ENCODE results near the gene GSE1. TPM values are rescaled to one million over a fixed set of nuclear protein-coding genes. Genes with fewer than 3 reads are reported as not detected.
A peak's percentile ranks its signal among the peaks of the same experiment; 100 is the strongest.

GSE1 gene
- total and polyA plus RNA-seq, 2 donors from 2014 or later, result 9.5 to 92.8 TPM

DNA sequence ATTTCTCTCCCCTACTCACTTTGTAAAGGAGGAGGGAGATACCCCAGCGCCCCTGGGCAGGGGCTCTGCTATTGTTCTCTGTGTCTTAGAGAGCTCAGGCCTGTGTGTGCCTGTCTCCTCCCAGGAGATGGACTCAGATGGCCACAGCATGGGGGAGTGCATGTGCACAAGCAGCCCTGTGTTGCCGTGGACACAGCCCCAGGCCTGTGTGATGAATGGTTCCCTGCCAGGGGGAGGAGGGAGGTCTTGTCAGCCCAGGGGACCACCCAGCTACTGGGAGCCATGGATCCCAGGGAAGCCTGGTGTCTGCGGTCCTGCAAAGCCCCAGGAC lies 49.3 kb downstream of the GSE1 start:
- FAIRE-seq (no peak), DNase-seq (peak; percentile 30 to 90 (median 89))
- H3K4me1 ChIP-seq (ENCODE audit: control insufficient read depth in 2 of 3, insufficient read depth in 2 of 3, low read depth in 1 of 3, low read length in 3 of 3), result peaks cover 0 to 9% (median 0%) of the 10 kb centered on the region in 3 donors
- intact Hi-C loops (cut with DNase I), result no loop called here
- H3K9ac ChIP-seq (ENCODE audit: low read length in 3 of 3), result no peak overlapping the region
- H3K27me3 ChIP-seq (ENCODE audit: control insufficient read depth, insufficient read depth, low read length), result no peaks in the 10 kb centered on the region
- peaks cover 2 to 73% (median 46%) of the 10 kb centered on the region in 3 donors for H3K36me3 ChIP-seq (ENCODE audit: control insufficient read depth in 2 of 3, insufficient read depth in 3 of 3, low read length in 3 of 3)
- TF ChIP-seq, protein P1, sequence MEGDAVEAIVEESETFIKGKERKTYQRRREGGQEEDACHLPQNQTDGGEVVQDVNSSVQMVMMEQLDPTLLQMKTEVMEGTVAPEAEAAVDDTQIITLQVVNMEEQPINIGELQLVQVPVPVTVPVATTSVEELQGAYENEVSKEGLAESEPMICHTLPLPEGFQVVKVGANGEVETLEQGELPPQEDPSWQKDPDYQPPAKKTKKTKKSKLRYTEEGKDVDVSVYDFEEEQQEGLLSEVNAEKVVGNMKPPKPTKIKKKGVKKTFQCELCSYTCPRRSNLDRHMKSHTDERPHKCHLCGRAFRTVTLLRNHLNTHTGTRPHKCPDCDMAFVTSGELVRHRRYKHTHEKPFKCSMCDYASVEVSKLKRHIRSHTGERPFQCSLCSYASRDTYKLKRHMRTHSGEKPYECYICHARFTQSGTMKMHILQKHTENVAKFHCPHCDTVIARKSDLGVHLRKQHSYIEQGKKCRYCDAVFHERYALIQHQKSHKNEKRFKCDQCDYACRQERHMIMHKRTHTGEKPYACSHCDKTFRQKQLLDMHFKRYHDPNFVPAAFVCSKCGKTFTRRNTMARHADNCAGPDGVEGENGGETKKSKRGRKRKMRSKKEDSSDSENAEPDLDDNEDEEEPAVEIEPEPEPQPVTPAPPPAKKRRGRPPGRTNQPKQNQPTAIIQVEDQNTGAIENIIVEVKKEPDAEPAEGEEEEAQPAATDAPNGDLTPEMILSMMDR (IDR thresholded peaks at IDR 0.05; ENCODE audit: borderline replicate concordance, extremely low read depth, insufficient read depth), result no peak
- H3K4me3 ChIP-seq (ENCODE audit: low read length in 3 of 3), result no peak overlapping the region
- no peak overlapping the region for H3K27ac ChIP-seq (ENCODE audit: low read depth in 2 of 2, low read length in 2 of 2)
- H3K9me3 ChIP-seq (ENCODE audit: control insufficient read depth in 2 of 3, insufficient read depth in 1 of 3, low read length in 3 of 3), result no peaks in the 10 kb centered on the region

- no peak overlapping the region for H3K4me3 ChIP-seq (ENCODE audit: low read length in 3 of 3)
- no peaks in the 10 kb centered on the region for H3K27me3 ChIP-seq (ENCODE audit: control insufficient read depth, insufficient read depth, low read length)
- no peak overlapping the region for H3K9ac ChIP-seq (ENCODE audit: low read length in 3 of 3)
- FAIRE-seq (no peak), DNase-seq (peak in 1 of 5 donors; percentile 69)
- peaks cover 0 to 9% (median 0%) of the 10 kb centered on the region in 3 donors for H3K4me1 ChIP-seq (ENCODE audit: control insufficient read depth in 2 of 3, insufficient read depth in 2 of 3, low read depth in 1 of 3, low read length in 3 of 3)
- peaks cover 0 to 73% (median 48%) of the 10 kb centered on the region in 3 donors for H3K36me3 ChIP-seq (ENCODE audit: control insufficient read depth in 2 of 3, insufficient read depth in 3 of 3, low read length in 3 of 3)
- intact Hi-C loops (cut with DNase I), result no loop called here
- TF ChIP-seq, protein P1 (IDR thresholded peaks at IDR 0.05; ENCODE audit: borderline replicate concordance, extremely low read depth, insufficient read depth), result no peak
- no peaks in the 10 kb centered on the region for H3K9me3 ChIP-seq (ENCODE audit: control insufficient read depth in 2 of 3, insufficient read depth in 1 of 3, low read length in 3 of 3)
- H3K27ac ChIP-seq (ENCODE audit: low read depth in 2 of 2, low read length in 2 of 2), result no peak overlapping the region
These were observed 50.1 kb downstream of the GSE1 start for GRCh38 chr16:85662976-85663830.

GRCh38 chr16:85663891-85664321 lies 50.8 kb downstream of the GSE1 start:
- Histone ChIP-seq H3K4me3 (ENCODE audit: low read length in 3 of 3) (no peak overlapping the region), H3K9ac (ENCODE audit: low read length in 3 of 3) (no peak overlapping the region), H3K27me3 (ENCODE audit: control insufficient read depth, insufficient read depth, low read length) (no peaks in the 10 kb centered on the region), H3K27ac (ENCODE audit: low read depth in 2 of 2, low read length in 2 of 2) (no peak overlapping the region), H3K4me1 (ENCODE audit: control insufficient read depth in 2 of 3, insufficient read depth in 2 of 3, low read depth in 1 of 3, low read length in 3 of 3) (peaks cover 0 to 6% (median 0%) of the 10 kb centered on the region in 3 donors), H3K9me3 (ENCODE audit: control insufficient read depth in 2 of 3, insufficient read depth in 1 of 3, low read length in 3 of 3) (no peaks in the 10 kb centered on the region), H3K36me3 (ENCODE audit: control insufficient read depth in 2 of 3, insufficient read depth in 3 of 3, low read length in 3 of 3) (peaks cover 0 to 74% (median 51%) of the 10 kb centered on the region in 3 donors)
- intact Hi-C loops (cut with DNase I), result no loop called here
- FAIRE-seq (no peak), DNase-seq (peak in 1 of 5 donors; percentile 53)
- TF ChIP-seq, protein P1 (IDR thresholded peaks at IDR 0.05; ENCODE audit: borderline replicate concordance, extremely low read depth, insufficient read depth), result no peak

Measured in kidney (tissue), 14 donors.